Measurements from ENCODE around the gene ARHGAP10.

DNA sequence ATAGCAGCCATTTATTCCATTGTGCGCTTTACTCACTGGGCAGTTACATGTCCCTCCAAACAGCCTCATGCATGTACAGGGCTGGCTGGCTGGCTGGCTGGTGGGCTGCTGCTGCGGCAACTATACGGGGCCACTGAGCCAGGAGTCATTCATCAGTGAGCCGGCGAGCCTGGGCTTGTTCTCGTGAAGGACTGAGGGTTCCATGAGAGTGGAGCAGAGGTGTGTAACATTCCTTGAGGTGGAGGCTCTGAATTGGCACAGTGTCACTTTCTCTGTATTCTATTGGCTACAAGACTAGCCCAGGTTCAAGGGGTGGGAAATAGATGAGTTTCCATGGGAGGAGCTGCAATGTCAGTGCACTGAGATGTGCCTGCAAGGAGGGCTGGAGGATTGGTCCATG, 89.1 kb downstream of the ARHGAP10 start:
- TF ChIP-seq, protein P1, sequence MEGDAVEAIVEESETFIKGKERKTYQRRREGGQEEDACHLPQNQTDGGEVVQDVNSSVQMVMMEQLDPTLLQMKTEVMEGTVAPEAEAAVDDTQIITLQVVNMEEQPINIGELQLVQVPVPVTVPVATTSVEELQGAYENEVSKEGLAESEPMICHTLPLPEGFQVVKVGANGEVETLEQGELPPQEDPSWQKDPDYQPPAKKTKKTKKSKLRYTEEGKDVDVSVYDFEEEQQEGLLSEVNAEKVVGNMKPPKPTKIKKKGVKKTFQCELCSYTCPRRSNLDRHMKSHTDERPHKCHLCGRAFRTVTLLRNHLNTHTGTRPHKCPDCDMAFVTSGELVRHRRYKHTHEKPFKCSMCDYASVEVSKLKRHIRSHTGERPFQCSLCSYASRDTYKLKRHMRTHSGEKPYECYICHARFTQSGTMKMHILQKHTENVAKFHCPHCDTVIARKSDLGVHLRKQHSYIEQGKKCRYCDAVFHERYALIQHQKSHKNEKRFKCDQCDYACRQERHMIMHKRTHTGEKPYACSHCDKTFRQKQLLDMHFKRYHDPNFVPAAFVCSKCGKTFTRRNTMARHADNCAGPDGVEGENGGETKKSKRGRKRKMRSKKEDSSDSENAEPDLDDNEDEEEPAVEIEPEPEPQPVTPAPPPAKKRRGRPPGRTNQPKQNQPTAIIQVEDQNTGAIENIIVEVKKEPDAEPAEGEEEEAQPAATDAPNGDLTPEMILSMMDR (IDR thresholded peaks at IDR 0.05) = no peak
- TF ChIP-seq, protein P2, sequence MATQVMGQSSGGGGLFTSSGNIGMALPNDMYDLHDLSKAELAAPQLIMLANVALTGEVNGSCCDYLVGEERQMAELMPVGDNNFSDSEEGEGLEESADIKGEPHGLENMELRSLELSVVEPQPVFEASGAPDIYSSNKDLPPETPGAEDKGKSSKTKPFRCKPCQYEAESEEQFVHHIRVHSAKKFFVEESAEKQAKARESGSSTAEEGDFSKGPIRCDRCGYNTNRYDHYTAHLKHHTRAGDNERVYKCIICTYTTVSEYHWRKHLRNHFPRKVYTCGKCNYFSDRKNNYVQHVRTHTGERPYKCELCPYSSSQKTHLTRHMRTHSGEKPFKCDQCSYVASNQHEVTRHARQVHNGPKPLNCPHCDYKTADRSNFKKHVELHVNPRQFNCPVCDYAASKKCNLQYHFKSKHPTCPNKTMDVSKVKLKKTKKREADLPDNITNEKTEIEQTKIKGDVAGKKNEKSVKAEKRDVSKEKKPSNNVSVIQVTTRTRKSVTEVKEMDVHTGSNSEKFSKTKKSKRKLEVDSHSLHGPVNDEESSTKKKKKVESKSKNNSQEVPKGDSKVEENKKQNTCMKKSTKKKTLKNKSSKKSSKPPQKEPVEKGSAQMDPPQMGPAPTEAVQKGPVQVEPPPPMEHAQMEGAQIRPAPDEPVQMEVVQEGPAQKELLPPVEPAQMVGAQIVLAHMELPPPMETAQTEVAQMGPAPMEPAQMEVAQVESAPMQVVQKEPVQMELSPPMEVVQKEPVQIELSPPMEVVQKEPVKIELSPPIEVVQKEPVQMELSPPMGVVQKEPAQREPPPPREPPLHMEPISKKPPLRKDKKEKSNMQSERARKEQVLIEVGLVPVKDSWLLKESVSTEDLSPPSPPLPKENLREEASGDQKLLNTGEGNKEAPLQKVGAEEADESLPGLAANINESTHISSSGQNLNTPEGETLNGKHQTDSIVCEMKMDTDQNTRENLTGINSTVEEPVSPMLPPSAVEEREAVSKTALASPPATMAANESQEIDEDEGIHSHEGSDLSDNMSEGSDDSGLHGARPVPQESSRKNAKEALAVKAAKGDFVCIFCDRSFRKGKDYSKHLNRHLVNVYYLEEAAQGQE (IDR thresholded peaks at IDR 0.05; ENCODE audit: insufficient read depth in 1 of 2, low read depth in 2 of 2, low read length in 1 of 2) = no peak
- TF ChIP-seq TCF7L2 (IDR thresholded peaks at IDR 0.05; ENCODE audit: low read depth, low read length) = no peak
- TF ChIP-seq POLR2AphosphoS5 (IDR thresholded peaks at IDR 0.05; ENCODE audit: low read depth, low read length) = no peak
- no peak for TF ChIP-seq SIN3A (IDR thresholded peaks at IDR 0.05; ENCODE audit: borderline replicate concordance, insufficient read depth, low read depth, low read length)

Measured in Panc1 (cell line).